Effector memory CD8-positive, alpha-beta T cell (primary cell): Measurements from ENCODE around the gene EPM2A.

Source experiments
- ATAC-seq: fragments of 150-1000 bp; cut with Tn5 transposase; replicated peaks from 2 replicates; pipeline ENCODE4 v1.10.0; 2021; ENCODE audit warnings: mild to moderate bottlenecking, moderate library complexity
- DNase-seq, 3 experiments: peaks; one replicate each; pipeline ENCODE4 v3.0.0; 2021
- H3K27ac Mint-ChIP-seq, 2 donors: one replicate each; pipeline ENCODE4 v1.8.0; 2022; ENCODE audit warnings: mild to moderate bottlenecking in 2 of 2, mixed read lengths in 2 of 2, moderate library complexity in 2 of 2
- H3K27me3 Mint-ChIP-seq, 2 donors: one replicate each; pipeline ENCODE4 v1.8.0; 2022; ENCODE audit warnings: mixed read lengths in 2 of 2
- H3K36me3 Mint-ChIP-seq: one replicate; pipeline ENCODE4 v1.8.0; 2022; ENCODE audit warnings: mild to moderate bottlenecking, moderate library complexity, mixed read lengths; ENCODE audit not compliant: insufficient read depth
- H3K4me1 Mint-ChIP-seq, 2 donors: one replicate each; pipeline ENCODE4 v1.8.0; 2022; ENCODE audit warnings: low read depth in 2 of 2, mixed read lengths in 2 of 2
- H3K4me3 Mint-ChIP-seq, 2 donors: one replicate each; pipeline ENCODE4 v1.8.0; 2022; ENCODE audit warnings: mild to moderate bottlenecking in 2 of 2, mixed read lengths in 2 of 2, moderate library complexity in 2 of 2
- H3K9me3 Mint-ChIP-seq, 2 donors: one replicate each; pipeline ENCODE4 v1.8.0; 2022; ENCODE audit warnings: mixed read lengths in 2 of 2

The EPM2A gene

DNA sequence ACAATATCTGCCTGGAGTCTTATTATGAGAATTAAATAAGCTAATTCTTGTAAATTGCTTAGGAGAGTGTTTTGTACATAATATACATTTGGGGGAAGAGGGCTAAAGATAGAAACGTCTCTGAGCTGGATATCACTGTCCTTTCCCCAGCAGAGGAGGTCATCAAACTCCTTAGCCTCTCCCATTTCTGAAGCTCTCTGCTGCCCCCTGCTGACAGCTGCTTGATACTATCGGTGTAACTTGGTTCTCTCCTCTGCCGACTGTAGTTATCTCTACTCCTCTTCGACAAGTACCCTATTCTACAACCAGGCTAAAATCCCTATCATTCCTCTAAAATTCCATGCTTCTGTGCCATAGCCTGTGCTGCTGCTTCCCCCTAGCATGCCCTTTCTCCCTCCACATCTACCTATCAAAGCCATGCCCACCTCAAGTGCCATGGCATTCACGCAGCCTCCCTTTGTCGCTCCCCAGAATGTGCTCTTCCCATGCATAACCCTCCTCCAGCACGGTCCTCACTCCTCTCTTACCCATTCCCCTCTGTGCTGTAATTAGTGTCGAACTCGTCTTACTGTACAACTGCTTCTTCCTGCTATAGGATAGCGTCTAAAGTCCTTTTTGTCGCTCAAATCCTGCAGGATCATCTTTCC, 101.2 kb downstream of the EPM2A start:
- DNase-seq (peak; percentile 67 to 73 (median 71)), ATAC-seq (peak; percentile 73)
- H3K9me3 Mint-ChIP-seq, result no peaks in the 10 kb centered on the region
- H3K36me3 Mint-ChIP-seq, result peaks cover 3% of the 10 kb centered on the region
- no peak overlapping the region for H3K4me3 Mint-ChIP-seq
- peaks cover 4 to 9% of the 10 kb centered on the region in 2 donors for H3K4me1 Mint-ChIP-seq
- no peak overlapping the region for H3K27ac Mint-ChIP-seq
- no peaks in the 10 kb centered on the region for H3K27me3 Mint-ChIP-seq

DNA sequence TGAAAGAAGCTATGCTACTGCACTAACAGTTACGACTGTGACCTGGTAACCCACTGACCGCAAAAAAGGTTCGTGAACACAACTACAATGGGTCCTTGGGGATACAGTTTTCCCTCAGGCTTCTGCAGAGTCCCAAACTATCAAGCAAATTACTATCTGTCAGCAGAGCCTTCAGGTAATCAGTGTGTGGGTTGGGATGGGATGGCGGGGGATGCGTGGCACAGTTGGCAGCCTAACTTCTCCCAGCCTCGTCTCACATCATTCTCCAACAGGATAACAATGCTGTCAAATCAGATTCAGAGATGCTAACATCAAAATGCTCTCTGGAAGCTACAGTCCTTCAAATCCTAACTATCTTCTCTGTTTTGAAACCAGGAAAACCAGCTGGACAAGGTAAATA, 102.3 kb downstream of the EPM2A start:
- H3K9me3 Mint-ChIP-seq, result no peaks in the 10 kb centered on the region
- H3K4me3 Mint-ChIP-seq, result no peak overlapping the region
- no peaks in the 10 kb centered on the region for H3K27me3 Mint-ChIP-seq
- peaks cover 3% of the 10 kb centered on the region for H3K36me3 Mint-ChIP-seq
- H3K4me1 Mint-ChIP-seq, result peaks cover 4 to 9% of the 10 kb centered on the region in 2 donors
- DNase-seq (no peak), ATAC-seq (no peak)
- no peak overlapping the region for H3K27ac Mint-ChIP-seq

DNA sequence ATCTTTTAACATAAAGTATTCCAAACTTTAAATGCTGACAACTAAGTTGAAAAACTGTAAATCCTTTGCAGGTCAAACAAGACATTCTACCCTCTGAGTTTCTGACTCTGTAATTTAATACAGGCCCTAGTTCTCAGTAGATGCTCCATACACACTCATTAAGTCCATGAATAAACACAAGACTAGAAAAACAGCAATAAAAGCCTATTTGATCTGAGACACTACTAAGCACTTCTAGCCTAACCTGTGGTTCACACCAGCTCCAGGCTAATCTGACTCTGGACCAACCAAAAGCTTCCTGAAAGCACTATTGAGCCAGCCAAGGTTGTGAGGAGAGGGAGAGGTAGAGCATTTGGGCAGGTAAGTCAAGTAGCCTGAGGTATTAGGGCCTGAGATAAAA, 103.9 kb downstream of the EPM2A start:
- H3K27ac Mint-ChIP-seq, result no peak overlapping the region
- H3K9me3 Mint-ChIP-seq, result no peaks in the 10 kb centered on the region
- H3K4me3 Mint-ChIP-seq, result no peak overlapping the region
- H3K36me3 Mint-ChIP-seq, result peaks cover 5% of the 10 kb centered on the region
- DNase-seq (no peak), ATAC-seq (no peak)
- H3K4me1 Mint-ChIP-seq, result peaks cover 4 to 9% of the 10 kb centered on the region in 2 donors
- H3K27me3 Mint-ChIP-seq, result no peaks in the 10 kb centered on the region

DNA sequence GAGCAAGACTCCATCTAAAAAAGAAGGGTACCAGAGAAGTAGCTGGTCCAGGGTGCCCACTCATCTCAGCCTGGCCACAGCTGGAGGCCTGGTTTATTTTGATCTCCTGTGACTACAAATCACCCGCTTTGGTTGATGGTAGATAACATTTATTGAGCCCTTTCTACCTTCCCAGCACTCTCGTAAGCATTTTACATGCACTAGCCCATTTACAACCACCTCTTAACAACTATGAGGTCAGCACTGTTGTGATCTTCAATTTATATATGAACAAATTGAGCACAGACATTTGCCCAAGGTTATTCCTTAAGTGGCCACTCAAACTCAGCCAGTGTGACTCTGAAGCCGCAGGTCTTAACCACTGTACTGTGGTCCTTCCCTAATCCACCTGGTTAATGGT, 104.7 kb downstream of the EPM2A start:
- Mint-ChIP-seq H3K36me3 (peaks cover 5% of the 10 kb centered on the region), H3K4me3 (no peak overlapping the region), H3K9me3 (no peaks in the 10 kb centered on the region), H3K4me1 (peaks cover 4 to 9% of the 10 kb centered on the region in 2 donors), H3K27me3 (no peaks in the 10 kb centered on the region), H3K27ac (no peak overlapping the region)
- ATAC-seq, result no peak
- DNase-seq, result no peak

DNA sequence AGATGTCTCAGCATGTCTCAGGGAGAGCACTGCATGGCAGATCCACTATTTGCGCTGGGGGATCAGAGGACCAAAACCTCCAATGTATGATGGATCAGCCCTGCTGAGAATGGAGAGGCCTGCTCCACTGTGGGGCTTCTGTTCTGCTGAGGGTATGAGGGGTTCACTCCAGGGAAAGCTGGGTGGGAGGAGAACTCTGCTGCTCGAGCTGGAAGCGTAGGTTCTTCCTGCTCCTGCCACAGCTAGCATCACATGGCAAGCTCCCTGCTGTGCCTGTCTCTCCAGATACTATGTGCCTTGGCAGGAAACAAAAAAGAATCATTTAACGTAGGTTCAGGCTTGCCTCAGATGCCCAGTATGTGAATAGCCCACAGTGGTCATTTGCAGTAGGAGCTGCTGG, 105.8 kb downstream of the EPM2A start:
- Mint-ChIP-seq H3K4me1 (peaks cover 4 to 7% of the 10 kb centered on the region in 2 donors), H3K27ac (no peak overlapping the region), H3K9me3 (no peaks in the 10 kb centered on the region), H3K36me3 (peaks cover 5% of the 10 kb centered on the region), H3K4me3 (no peak overlapping the region), H3K27me3 (no peaks in the 10 kb centered on the region)
- no peak for ATAC-seq
- no peak for DNase-seq

DNA sequence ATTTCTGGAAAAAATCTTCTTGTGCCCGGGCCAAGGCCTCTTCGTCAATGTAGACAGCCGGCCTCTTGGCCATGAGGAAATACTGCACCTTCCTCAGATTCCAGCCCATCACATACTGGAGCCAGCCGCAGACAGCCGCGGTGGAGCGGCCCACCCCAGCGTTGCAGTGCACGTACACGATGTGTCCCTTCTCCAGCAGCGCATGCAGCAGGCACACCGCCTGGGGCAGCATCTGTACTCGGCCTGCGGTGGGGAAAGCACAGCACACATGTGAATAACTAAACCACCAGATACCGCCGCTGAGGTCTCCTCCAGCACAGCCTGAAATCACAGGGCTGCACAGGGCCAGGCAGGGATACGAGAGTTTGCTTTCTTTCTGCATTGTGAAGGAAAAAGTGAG, 107.9 kb downstream of the EPM2A start:
- peaks cover 3% of the 10 kb centered on the region for H3K36me3 Mint-ChIP-seq
- H3K4me1 Mint-ChIP-seq, result no peaks in the 10 kb centered on the region
- no peak overlapping the region for H3K27ac Mint-ChIP-seq
- no peaks in the 10 kb centered on the region for H3K27me3 Mint-ChIP-seq
- no peaks in the 10 kb centered on the region for H3K9me3 Mint-ChIP-seq
- DNase-seq (no peak), ATAC-seq (no peak)
- no peak overlapping the region for H3K4me3 Mint-ChIP-seq

DNA sequence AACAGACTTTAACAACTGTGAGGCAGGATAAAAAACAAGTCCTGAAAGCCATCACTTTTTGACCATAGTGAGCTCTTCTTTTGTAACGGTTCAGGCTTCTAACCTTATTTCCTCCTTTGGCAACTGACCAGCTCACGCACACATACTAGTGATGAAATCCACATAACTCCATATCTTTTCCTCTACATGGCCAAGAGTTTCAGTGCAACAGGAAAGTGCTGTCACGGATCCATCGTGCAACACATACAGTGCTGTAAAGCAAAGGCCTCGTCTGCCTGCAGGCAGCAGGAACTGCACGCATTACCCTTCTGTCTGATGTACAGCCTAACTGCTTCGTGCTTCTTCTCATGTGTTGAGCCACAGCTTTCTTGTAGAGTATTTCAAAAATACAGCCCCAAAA, 108.5 kb downstream of the EPM2A start:
- ATAC-seq (no peak), DNase-seq (no peak)
- no peak overlapping the region for H3K4me3 Mint-ChIP-seq
- H3K27ac Mint-ChIP-seq, result no peak overlapping the region
- peaks cover 3% of the 10 kb centered on the region for H3K36me3 Mint-ChIP-seq
- H3K27me3 Mint-ChIP-seq, result no peaks in the 10 kb centered on the region
- no peaks in the 10 kb centered on the region for H3K4me1 Mint-ChIP-seq
- H3K9me3 Mint-ChIP-seq, result no peaks in the 10 kb centered on the region

DNA sequence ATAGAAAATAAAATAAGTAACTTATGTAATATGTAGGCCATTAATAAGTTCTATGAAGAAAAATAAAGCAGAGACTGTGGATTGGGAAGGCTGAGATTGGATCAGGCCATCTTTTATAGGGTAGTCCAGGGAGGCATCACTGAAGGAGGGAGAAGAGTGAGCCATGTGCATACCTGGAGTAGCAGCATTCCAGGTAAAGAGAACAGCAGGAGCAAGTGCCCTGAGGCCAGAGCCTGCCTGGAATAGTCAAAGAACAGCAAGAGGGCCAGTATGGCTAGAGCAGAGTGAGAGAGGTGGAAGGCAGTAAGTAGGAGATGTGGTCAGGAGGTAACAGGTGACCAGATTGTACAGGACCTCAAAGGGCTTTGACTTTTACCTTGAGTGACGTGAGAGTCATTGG, 112.1 kb downstream of the EPM2A start:
- peaks cover 3% of the 10 kb centered on the region for H3K36me3 Mint-ChIP-seq
- no peaks in the 10 kb centered on the region for H3K9me3 Mint-ChIP-seq
- H3K27ac Mint-ChIP-seq, result no peak overlapping the region
- H3K4me1 Mint-ChIP-seq, result no peaks in the 10 kb centered on the region
- DNase-seq, result no peak
- no peaks in the 10 kb centered on the region for H3K27me3 Mint-ChIP-seq
- H3K4me3 Mint-ChIP-seq, result no peak overlapping the region
- no peak for ATAC-seq

DNA sequence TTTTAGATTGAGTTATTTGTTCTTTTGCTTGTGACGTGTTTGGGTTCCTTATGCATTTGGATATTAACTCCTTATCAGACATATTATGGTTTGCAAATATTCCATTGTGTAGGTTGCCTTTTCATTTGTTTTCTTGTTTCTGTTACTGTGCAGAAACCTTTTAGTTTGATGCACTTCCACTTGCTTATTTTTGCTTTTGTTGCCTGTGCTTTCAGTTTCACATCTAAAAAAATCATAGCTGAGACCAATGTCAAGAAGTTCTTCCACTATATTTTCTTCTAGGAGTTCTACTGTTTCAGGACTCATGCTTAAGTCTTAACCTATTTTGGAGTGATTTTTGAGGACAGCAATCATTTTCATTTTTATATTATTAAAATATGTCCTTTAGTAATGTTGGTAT, 113.5 kb downstream of the EPM2A start:
- Mint-ChIP-seq H3K4me1 (no peaks in the 10 kb centered on the region), H3K27ac (no peak overlapping the region), H3K4me3 (no peak overlapping the region), H3K27me3 (no peaks in the 10 kb centered on the region), H3K9me3 (peaks cover 0 to 1% of the 10 kb centered on the region in 2 donors), H3K36me3 (no peaks in the 10 kb centered on the region)
- DNase-seq (no peak), ATAC-seq (no peak)

DNA sequence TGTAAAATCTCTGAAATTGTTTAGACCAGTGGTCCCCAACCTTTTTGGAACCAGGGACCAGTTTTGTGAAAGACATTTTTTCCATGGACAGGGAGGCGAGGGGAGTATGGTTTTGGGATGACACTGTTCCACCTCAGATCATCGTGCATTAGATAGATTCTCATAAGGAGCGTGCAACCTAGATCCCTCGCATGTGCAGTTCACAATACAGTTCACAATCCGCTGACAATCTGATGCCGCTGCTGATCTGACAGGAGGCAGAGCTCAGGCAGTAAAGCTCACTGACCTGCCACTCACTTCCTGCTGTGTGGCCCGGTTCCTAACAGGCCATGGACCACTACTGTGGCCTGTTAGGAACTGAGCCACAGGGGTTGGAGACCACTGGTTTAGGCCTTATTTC, 115.2 kb downstream of the EPM2A start:
- H3K36me3 Mint-ChIP-seq, result no peaks in the 10 kb centered on the region
- no peaks in the 10 kb centered on the region for H3K4me1 Mint-ChIP-seq
- ATAC-seq (no peak), DNase-seq (no peak)
- H3K27ac Mint-ChIP-seq, result no peak overlapping the region
- no peaks in the 10 kb centered on the region for H3K27me3 Mint-ChIP-seq
- no peak overlapping the region for H3K4me3 Mint-ChIP-seq
- H3K9me3 Mint-ChIP-seq, result peaks cover 0 to 1% of the 10 kb centered on the region in 2 donors

DNA sequence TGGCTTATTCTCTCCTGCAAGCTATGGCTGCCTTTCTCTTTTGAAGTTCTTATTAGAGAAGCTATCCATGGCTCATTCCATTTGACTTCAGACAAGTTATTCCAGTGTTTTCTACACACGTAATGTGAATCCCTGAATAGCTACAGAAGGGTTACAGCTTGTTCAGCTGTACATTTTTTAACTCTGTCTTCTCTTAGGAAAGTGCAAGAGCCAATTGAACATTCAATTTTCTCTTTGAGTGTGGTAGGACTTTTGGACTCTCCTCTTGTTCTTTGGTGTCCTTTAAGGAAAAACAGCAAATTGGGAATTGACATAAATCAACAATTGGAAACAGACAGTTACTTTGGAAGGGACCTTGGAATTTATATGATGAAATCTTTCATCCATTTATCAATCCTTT, 125.8 kb downstream of the EPM2A start:
- H3K4me1 Mint-ChIP-seq, result no peaks in the 10 kb centered on the region
- DNase-seq (no peak), ATAC-seq (no peak)
- no peak overlapping the region for H3K27ac Mint-ChIP-seq
- H3K9me3 Mint-ChIP-seq, result peaks cover 0 to 2% of the 10 kb centered on the region in 2 donors
- H3K4me3 Mint-ChIP-seq, result no peak overlapping the region
- peaks cover 19 to 28% of the 10 kb centered on the region in 2 donors for H3K27me3 Mint-ChIP-seq
- no peaks in the 10 kb centered on the region for H3K36me3 Mint-ChIP-seq

DNA sequence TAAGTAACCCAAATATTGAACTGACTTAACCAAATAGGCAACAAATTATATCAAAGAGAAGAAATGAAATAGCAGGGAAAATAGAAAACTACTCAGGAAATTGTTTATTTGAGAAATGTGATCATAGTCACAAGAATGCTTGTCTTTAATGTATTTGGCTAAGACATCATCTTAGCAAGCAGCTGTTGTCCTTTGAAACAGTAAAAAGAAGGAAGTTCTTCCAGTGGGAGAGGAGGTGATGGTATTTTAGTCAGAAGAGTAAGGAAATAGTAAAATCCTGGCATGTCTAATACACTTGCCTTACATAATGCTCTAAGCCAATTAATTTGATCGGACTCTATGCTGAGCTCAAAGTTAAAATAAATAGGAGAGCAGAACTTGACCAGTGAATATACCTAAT, 126.5 kb downstream of the EPM2A start:
- peaks cover 0 to 2% of the 10 kb centered on the region in 2 donors for H3K9me3 Mint-ChIP-seq
- H3K36me3 Mint-ChIP-seq, result no peaks in the 10 kb centered on the region
- DNase-seq (no peak), ATAC-seq (no peak)
- H3K27ac Mint-ChIP-seq, result no peak overlapping the region
- no peaks in the 10 kb centered on the region for H3K4me1 Mint-ChIP-seq
- peaks cover 19 to 28% of the 10 kb centered on the region in 2 donors for H3K27me3 Mint-ChIP-seq
- no peak overlapping the region for H3K4me3 Mint-ChIP-seq

DNA sequence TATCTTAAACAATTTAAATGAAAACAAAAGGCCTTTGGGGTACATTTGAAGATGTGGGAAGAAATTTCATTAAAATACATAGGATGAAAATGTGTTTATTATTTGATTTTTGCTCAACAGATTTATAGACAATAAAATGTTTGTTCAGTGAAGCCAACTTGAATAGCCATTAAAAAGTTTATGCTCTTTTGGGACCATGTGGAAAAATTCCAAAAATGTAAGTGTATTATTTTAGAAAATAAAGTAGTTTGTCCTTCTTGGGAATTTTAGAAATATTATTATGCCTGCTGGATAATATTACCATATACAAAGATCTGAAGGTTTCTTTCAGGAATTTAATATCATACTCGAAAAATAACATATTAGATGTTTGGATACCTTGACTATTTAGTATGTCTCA, 131.3 kb downstream of the EPM2A start:
- Mint-ChIP-seq H3K27ac (no peak overlapping the region), H3K9me3 (peaks cover 0 to 2% of the 10 kb centered on the region in 2 donors), H3K36me3 (peaks cover 3% of the 10 kb centered on the region), H3K4me3 (no peak overlapping the region), H3K27me3 (peaks cover 25 to 31% of the 10 kb centered on the region in 2 donors), H3K4me1 (no peaks in the 10 kb centered on the region)
- DNase-seq (no peak), ATAC-seq (no peak)

DNA sequence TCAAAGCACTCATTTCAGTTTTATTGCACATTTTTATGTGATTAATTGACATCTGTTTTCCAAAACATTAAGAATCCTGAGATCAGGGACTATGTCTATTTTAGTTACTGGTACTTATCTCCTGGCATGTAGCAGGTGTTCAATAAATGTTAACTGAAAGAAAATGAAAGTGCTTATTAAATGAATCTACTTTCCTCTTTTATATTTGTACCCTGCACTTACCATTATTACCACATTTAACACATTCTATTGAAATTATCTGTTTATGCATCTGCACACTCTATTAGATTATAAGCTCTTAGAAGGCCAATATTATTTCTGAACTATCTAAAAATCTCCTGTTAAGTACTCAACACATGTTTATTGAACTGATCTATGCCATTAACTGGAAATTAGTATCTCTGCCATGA, 131.9 kb downstream of the EPM2A start:
- Mint-ChIP-seq H3K4me3 (no peak overlapping the region), H3K27ac (no peak overlapping the region), H3K36me3 (peaks cover 3% of the 10 kb centered on the region), H3K4me1 (no peaks in the 10 kb centered on the region), H3K27me3 (peaks cover 22 to 25% of the 10 kb centered on the region in 2 donors), H3K9me3 (peaks cover 0 to 2% of the 10 kb centered on the region in 2 donors)
- ATAC-seq (no peak), DNase-seq (no peak)
